AG10803 (cell line): ENCODE data around the gene SLC9A4.

Experiments
- DNase-seq: peaks from one replicate; pipeline ENCODE4 v3.0.0; 2010; ENCODE audit warnings: low read depth
- H3K4me3 ChIP-seq: 2 replicates; pipeline ENCODE4 v1.5.1; 2011; ENCODE audit warnings: mild to moderate bottlenecking, low read length, control low read depth
- CTCF ChIP-seq: conservative IDR thresholded peaks from 2 replicates; pipeline ENCODE4 v1.5.1; 2011; ENCODE audit warnings: mild to moderate bottlenecking, low read length, control low read depth, inconsistent platforms

The SLC9A4 gene

DNA sequence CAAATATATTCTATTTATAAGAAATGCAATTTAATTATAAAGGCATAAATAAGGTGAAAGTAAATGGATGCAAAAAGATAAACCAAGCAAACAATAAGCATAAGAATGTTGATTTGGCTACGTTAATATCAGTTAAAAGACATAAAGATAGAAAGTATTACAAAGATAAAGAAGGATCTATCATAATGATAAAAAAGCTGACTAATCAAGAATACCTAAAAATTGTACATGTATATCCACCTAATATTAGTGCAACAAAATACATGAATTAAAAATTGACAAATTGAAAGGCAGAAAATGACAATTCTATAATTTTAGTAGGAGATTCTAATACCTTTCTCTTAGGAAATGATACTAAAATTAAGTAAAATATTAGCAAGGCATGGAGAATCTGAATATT lies 21.5 kb downstream of the SLC9A4 start:
- H3K4me3 ChIP-seq, result no peak overlapping the region
- no peak for DNase-seq
- no peak for TF ChIP-seq CTCF

DNA sequence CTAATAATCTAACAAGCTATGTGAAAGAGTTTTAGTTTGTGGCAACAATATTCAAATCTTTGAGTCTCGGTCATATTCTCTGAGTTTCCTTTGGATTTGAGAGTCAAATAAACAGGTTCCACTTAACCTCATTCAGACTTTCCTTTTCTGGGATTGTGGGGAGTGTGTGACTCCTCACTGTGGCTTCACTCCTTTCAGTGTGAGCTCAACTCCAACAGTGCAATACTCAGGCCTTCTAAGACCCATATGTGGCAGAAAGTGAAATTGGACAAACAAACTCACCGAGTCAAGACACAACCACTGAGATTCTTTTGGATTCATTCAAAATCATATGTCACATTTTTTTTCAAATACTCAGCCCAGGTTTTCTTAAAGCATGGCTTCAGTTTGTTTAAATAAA lies 25.4 kb downstream of the SLC9A4 start:
- H3K4me3 ChIP-seq, result no peak overlapping the region
- no peak for TF ChIP-seq CTCF
- no peak for DNase-seq

- TF ChIP-seq CTCF, result no peak
- no peak for DNase-seq
- H3K4me3 ChIP-seq, result no peak overlapping the region
Observed at GRCh38 chr2:102499558-102499957, 26.5 kb downstream of the SLC9A4 start.

DNA sequence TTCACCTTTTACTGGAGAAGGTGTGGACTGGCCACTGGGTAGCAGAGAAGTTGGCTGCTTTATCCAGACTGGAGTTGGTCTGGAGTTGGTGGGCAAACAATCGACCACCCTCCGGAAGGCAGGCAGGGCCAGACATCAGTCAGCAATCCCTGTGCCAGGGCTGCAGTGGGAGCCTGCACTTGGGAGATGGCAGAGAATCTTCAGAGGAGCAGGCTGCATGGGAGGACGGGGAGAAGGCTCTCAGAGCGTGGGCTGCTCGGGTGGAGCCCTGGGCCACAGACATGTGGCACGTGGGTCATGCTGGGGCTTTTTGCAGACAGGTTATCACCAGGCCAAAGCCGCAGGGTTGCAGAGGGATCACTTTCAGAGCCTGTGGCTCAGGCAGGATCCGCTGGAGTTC lies 29.6 kb downstream of the SLC9A4 start:
- no peak for DNase-seq
- TF ChIP-seq CTCF, result no peak
- no peak overlapping the region for H3K4me3 ChIP-seq

GRCh38 chr2:102504833-102505232 lies 31.8 kb downstream of the SLC9A4 start:
- no peak for DNase-seq
- TF ChIP-seq CTCF, result no peak
- no peak overlapping the region for H3K4me3 ChIP-seq

DNA sequence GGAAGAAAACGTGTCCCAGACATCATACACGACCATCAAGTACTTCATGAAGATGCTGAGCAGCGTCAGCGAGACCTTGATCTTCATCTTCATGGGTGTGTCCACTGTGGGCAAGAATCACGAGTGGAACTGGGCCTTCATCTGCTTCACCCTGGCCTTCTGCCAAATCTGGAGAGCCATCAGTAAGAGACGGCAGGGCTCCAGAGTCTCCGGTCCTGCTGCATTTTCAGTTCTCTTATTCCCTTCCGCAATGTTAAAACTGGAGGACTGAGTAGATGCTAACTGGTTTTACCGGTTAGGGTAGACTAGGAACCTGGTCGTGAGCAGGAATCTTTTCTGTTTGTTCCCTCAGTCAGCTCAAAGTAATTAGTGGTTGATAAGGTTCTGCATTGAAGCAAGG lies 32.3 kb downstream of the SLC9A4 start:
- TF ChIP-seq CTCF, result no peak
- DNase-seq, result no peak

GRCh38 chr2:102506743-102507142 lies 33.7 kb downstream of the SLC9A4 start:
- H3K4me3 ChIP-seq, result no peak overlapping the region
- no peak for TF ChIP-seq CTCF
- no peak for DNase-seq

More for the DNA sequence above, 32.3 kb downstream of the SLC9A4 start:
- no peak overlapping the region for H3K4me3 ChIP-seq
